ENCODE measurements around the gene CD6.
A peak's percentile ranks its signal among the peaks of the same experiment; 100 is the strongest.

CD6 gene

GRCh38 chr11:60968223-60968622 lies 3.3 kb upstream of the CD6 start:
- Histone ChIP-seq H3K27me3 (ENCODE audit: control insufficient read depth, low read length) (no peaks in the 10 kb centered on the region), H3K4me2 (ENCODE audit: low read length) (no peak overlapping the region), H3K27ac (ENCODE audit: low read depth, low read length) (no peak overlapping the region), H3F3A (ENCODE audit: control insufficient read depth, insufficient read depth) (no peaks in the 10 kb centered on the region), H3K4me1 (ENCODE audit: control insufficient read depth, low read length) (peaks cover 27% of the 10 kb centered on the region), H3K36me3 (ENCODE audit: control insufficient read depth, low read length) (no peaks in the 10 kb centered on the region), H3K4me3 (ENCODE audit: low read length) (no peak overlapping the region), H4K20me1 (ENCODE audit: control insufficient read depth, insufficient read depth, low read depth, low read length) (no peaks in the 10 kb centered on the region), H3K9me3 (ENCODE audit: control insufficient read depth, insufficient read depth, low read length) (peaks cover 3% of the 10 kb centered on the region; the same call in 1 of the 2 replicates), H3K79me2 (ENCODE audit: control insufficient read depth, low read length) (no peaks in the 10 kb centered on the region), H3K9me2 (replicated peaks; ENCODE audit: control insufficient read depth, low read length) (no peaks in the 10 kb centered on the region)
- TF ChIP-seq CTCF (IDR thresholded peaks at IDR 0.05; ENCODE audit: low read depth, low read length, poor library complexity, severe bottlenecking) = no peak
- no peak for TF ChIP-seq EZH2phosphoT487 (IDR thresholded peaks at IDR 0.05; ENCODE audit: borderline replicate concordance, low read length)

- H3K27me3 ChIP-seq (ENCODE audit: control insufficient read depth, low read length) = no peaks in the 10 kb centered on the region
- H3K4me2 ChIP-seq (ENCODE audit: low read length) = peak overlapping the region; percentile 37; the same call in 1 of the 2 replicates
These were observed 1.1 kb upstream of the CD6 start for GRCh38 chr11:60970369-60970774.

GRCh38 chr11:60970890-60971289 lies 590 bp upstream of the CD6 start:
- Histone ChIP-seq H3K36me3 (ENCODE audit: control insufficient read depth, low read length) (no peaks in the 10 kb centered on the region), H3K4me1 (ENCODE audit: control insufficient read depth, low read length) (peaks cover 27% of the 10 kb centered on the region), H3K79me2 (ENCODE audit: control insufficient read depth, low read length) (no peaks in the 10 kb centered on the region), H4K20me1 (ENCODE audit: control insufficient read depth, insufficient read depth, low read depth, low read length) (no peaks in the 10 kb centered on the region), H3F3A (ENCODE audit: control insufficient read depth, insufficient read depth) (no peaks in the 10 kb centered on the region), H3K4me3 (ENCODE audit: low read length) (peak overlapping the region; percentile 63; the same call in 1 of the 2 replicates), H3K27ac (ENCODE audit: low read depth, low read length) (no peak overlapping the region), H3K4me2 (ENCODE audit: low read length) (peak overlapping the region; percentile 61), H3K9me2 (replicated peaks; ENCODE audit: control insufficient read depth, low read length) (no peaks in the 10 kb centered on the region), H3K9me3 (ENCODE audit: control insufficient read depth, insufficient read depth, low read length) (peaks cover 3% of the 10 kb centered on the region; the same call in 1 of the 2 replicates), H3K27me3 (ENCODE audit: control insufficient read depth, low read length) (no peaks in the 10 kb centered on the region)
- no peak for TF ChIP-seq EZH2phosphoT487 (IDR thresholded peaks at IDR 0.05; ENCODE audit: borderline replicate concordance, low read length)
- no peak for TF ChIP-seq CTCF (IDR thresholded peaks at IDR 0.05; ENCODE audit: low read depth, low read length, poor library complexity, severe bottlenecking)

More at GRCh38 chr11:60970369-60970774, 1.1 kb upstream of the CD6 start:
- Histone ChIP-seq H3K9me2 (replicated peaks; ENCODE audit: control insufficient read depth, low read length) (no peaks in the 10 kb centered on the region), H3K4me1 (ENCODE audit: control insufficient read depth, low read length) (peaks cover 27% of the 10 kb centered on the region), H3K36me3 (ENCODE audit: control insufficient read depth, low read length) (no peaks in the 10 kb centered on the region), H3K79me2 (ENCODE audit: control insufficient read depth, low read length) (no peaks in the 10 kb centered on the region), H3K4me3 (ENCODE audit: low read length) (no peak overlapping the region), H3K27ac (ENCODE audit: low read depth, low read length) (no peak overlapping the region), H3K9me3 (ENCODE audit: control insufficient read depth, insufficient read depth, low read length) (peaks cover 3% of the 10 kb centered on the region; the same call in 1 of the 2 replicates), H4K20me1 (ENCODE audit: control insufficient read depth, insufficient read depth, low read depth, low read length) (no peaks in the 10 kb centered on the region), H3F3A (ENCODE audit: control insufficient read depth, insufficient read depth) (no peaks in the 10 kb centered on the region)
- peak; percentile 98 for TF ChIP-seq CTCF (IDR thresholded peaks at IDR 0.05; ENCODE audit: low read depth, low read length, poor library complexity, severe bottlenecking)
- no peak for TF ChIP-seq EZH2phosphoT487 (IDR thresholded peaks at IDR 0.05; ENCODE audit: borderline replicate concordance, low read length)
